HG03139 (cell line): ENCODE results near the gene HS1BP3.

Experiments used
- ATAC-seq: cut with Tn5 transposase; IDR thresholded peaks from one replicate; pipeline ENCODE4 v1.9.1; 2021; ENCODE audit not compliant: unreplicated experiment

Gene HS1BP3

DNA sequence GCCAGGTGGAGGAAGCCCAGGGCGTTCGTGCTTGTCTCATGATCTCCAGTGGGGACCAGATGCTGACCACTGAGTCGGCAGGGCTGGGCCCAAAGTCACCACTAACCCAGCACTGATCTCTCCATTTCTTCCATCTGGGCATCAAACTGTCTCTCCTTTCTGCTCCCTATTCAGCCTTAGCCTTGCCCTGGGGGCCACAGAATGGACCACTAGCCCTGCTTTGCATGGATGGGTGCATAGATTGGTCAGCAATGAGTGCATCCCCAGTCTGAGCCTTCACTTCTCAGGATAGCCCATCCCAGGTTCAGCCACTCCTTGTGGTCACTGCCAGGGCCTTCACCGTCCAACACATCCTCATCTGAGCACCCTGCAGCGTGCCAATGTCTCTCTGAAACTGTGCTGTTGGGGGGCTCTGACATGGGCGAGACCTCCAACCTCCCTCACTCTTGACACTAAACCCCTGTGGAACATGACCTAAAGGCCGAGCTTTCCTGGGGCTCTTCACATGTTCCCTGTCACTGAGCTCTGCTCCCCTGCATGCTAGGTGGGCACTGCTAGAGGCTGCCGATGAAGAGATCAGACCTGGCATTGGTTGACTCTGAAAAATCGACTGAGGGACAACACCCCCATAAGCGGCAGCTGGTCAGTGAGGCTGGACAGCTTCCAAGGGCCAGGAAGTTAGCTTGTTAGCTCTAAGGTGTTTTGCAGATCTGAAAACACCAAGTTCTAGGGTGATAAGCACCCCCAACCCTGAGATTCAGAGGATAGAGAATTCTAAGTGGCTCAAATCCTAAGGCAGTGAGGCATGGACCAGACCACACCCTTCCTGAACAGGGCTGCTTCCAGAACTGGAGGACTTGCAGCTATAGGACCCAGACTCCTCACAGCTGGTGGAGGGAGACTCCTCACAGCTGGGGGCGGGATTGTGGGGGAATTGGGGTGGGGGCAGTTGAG, 61.7 kb downstream of the HS1BP3 start:
- no peak for ATAC-seq

DNA sequence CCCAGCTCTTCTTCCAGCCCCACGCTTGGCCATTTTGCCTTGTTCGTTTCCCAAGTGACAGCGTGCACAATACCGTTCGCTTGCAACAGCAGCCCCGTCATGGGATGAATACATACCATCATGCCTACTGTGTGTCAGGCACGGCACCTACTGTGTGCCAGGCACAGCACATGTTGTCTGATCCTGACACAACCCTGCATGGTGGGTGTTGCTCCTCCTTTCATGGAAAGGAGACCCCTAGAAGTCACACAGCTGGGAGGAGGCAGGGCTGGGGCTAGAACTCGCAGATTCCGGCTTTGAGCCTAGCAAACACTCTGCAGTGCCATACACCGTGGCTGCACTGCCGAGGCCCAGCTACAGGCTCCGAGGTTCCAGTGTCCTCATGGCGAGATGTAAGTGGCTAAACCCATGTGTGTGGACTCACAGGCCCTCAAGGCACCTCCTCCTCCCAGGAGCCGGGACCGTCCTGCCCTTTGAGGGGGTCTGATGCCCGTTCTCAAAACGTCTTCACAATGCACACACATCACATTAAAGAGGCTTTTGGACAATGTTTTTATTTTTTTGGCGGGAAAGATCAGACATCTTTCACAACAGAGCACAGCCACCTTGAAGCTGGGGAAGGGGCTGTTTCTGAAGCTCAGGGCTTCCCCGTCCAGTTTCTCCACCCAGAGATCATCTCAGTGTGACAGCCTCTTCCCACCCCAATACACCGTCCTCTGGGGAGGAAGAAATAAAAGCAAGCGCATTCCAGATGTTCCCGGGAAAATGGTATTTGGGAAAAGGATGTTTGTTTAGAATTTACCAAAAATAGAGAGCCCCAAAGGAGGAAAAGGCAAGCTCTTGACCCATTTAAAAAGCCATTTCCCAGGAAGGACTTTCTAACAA, 64.9 kb downstream of the HS1BP3 start:
- ATAC-seq, result no peak

DNA sequence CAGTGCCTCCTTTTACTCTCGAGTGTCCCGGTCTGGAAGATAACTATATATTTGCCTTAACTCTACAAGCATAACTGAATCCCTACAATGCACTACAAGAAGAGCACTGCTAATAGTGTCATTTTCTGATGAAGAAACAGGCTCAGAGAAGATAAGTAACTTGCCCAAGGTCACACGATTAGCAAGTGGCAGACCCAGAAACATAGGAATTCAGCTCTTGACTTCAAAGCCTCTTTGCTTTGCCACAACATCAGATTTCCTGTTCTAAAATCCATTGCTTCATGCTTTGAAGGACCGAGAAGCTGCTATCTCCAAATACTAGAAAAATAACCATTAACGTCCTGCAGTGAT, 65.6 kb downstream of the HS1BP3 start:
- ATAC-seq, result no peak

DNA sequence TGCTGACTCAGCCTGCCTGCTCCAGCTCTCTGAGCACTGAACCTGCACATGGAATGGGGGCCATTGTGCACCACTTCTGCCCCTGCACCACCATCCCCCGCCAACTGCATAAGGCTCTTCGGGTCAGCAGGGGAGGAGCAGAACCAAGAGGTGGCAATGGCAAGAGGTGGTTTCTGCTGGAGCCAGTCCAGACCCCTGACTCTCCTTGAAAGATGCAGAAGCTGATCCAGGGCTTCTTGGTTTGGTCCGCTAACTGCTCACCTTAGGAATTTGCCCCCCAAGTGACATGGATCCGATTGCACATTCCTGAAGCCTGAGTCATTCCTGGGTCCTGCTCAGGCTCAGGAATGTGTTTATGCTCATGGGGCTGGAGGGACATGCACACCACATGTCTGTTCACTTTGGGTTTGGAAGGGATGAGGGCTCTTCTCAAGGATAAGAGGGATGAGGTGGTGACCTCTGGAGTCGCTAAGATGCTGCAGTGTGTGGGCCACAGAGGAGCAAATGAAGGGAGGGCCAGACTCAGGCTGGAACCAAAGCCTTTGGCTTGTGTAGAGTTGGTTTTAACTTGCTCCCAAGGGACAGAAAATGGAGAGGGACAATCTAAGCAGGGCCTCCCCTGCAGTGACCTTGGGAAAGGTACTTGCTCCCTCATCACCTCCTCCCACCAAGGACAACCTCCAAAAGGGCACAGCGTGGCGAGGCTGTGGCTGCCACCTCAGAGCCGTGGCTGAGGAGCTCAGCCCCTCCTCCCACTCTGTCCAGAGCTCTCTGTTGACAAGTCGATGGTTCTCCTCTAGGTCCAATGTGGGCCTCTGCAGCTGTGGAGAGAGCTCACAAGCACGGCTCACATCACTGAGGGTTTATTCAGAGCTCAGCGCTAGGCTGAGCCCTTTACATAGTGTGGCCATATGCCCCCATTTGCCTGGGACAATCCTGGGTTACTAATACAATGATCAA, 66.2 kb downstream of the HS1BP3 start:
- ATAC-seq, result no peak

DNA sequence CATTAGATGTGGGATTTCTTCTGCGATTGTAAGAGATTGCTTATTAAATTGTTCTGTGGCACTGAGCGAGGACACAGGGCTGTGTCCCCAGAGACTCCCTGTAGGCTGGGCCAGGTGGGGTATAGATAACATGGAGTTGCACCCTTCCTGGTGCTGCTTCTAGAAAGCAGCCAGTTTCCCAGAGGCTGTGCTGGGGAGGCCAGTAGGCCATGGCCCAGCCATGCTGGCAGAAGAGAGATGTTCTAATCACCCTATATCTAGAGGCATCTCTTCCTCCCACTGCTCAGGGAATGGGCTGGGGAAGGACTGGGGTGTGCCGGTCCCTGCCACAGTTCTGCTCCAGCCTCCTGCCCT, 66.9 kb downstream of the HS1BP3 start:
- no peak for ATAC-seq

DNA sequence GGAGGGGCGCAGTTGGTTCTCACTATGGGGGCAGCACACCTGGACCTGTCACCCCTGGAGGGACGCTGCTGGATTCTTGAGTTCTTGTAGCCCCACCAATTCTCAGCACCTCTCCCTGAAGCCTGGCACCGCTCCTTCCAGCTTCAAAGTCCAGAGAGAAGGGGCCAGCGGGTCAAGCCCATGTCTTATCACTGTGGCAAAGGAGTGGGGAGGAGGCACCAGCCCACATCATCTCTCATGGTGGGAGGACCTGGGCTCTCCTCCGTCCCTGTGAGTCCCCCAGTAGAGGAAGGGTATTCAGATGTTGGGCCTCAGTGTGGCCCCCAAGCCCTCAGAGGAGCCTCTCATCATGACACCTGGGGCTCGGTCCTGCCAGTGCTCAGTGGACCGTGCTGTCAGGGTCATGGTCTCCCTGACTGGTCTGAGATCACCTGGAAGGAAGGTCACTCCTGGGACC, 67.4 kb downstream of the HS1BP3 start:
- ATAC-seq, result no peak

DNA sequence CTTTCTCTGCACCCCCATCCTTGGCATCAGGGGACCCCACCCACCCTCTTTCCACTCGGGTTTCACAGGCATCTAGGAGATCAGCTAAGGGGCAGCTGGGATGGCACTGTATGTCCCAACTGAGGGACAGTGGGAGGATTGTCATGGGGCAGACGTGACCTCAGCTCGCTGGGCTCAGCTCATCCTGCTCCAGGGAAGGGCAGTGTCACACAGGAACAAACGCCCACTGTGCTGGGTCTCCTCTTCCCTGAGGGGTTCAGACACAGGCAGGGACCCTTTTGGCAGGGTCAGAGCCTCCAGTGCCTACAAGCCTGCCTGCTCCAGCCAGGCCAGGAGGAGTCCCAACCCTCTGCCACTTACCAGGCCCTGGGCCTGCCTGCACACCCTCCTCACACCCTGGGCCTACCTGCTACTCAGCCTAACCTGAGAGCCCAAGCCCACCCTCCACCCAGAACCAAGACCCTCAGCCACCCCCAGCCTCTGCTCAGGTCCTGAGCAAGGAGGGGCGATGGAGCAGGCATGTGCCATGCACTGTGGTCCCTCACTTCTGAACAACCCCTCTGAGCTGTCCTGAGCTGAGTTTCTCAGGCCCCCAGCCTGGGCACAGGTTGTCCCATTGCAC, 68.2 kb downstream of the HS1BP3 start:
- ATAC-seq, result no peak

DNA sequence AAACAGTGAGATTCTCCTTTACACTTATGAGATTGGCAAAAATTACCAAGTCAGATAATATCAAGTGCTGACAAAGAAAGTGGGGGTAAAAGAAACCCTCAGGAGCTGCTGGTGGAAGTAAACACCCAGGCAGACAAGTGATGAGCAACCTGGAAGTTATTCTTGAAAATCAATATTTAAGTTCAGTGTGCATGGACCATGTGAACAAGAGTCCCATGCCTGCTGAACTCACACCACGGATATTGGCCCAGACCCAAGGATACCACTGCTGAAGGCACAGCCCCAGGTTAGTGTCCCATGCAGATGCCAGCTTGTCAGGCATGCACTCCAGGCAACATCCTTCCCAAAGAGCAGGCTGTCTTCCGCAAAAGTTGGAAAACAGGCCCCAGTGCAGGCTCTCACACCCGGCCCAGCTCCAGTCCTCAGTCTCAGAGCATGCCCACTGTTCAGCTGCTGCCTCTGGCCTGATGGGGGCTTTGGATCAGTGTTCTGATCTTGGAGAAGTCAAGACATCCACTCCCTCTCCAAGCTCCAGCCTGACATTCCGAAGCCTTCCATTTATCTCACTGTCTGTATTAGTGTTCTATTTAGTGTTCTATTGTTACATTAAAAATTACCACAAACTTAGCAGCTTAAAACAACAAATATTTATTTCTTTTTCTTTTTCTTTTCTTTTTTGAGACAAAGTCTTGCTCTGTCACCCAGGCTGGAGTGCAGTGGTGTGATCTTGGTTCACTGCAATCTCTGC, 70.0 kb downstream of the HS1BP3 start:
- no peak for ATAC-seq

DNA sequence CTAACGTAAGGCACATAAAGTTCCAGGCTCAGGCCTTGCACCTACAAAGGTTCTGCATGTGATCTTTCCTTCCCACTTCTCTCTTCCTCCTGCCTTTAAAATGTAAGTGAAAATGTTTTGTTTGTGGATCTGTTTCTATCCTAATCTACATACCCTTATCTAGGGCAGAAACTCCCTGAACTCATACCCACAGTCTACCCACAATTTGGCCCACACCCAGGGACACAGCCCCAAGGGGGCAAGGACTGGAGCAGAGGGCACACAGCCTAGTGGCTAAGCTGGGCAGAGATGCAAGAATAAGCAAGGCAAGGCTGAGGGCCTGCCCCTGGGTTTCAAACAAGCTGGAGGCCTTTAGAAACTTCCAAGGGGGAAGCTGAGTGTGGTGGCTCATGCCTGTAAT, 71.0 kb downstream of the HS1BP3 start:
- no peak for ATAC-seq

DNA sequence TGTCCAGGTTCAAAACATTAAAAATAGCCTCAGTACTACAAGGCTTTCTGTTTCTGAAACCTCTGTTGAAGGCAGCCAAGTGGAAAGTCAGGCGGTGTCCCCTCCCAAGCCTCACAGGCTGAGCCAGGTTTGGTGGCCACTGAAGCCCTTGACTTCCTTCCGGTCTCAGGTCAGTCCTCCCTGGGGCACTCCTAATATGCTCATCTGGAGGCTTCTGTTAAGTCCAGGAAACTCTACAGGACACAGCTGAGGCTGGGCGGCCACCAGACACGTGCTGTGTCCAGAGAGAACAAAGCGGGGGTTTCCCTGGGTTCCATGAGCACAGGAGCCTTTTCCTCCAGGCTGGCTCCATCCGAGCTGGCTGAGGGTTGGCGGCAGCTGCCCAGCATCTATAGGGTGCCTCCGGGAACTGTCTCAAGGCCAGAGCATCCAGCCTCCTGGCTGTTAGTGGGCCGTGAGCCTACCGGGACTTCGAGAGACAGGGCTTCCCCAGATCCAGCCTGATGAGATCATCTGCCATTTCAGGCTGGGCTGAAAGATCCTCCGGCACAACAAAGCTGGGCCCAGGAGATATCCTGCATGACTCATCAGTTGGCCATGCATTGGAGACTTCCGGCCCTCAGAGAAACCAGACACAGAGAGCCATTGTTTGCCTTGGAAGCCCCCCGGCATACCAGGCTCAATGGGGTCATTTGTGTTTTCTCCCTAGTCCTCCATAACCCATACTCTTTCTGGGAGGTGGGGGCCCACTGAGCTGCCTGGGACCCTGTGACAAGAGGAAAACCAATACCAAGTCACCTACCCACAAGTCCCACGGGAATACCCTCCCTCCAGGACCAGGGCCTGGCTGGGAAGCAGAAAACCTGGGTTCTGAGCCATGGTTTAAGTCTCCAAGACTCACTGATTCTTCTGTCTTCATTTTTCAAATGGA, 71.7 kb downstream of the HS1BP3 start:
- peak; percentile 64 for ATAC-seq

DNA sequence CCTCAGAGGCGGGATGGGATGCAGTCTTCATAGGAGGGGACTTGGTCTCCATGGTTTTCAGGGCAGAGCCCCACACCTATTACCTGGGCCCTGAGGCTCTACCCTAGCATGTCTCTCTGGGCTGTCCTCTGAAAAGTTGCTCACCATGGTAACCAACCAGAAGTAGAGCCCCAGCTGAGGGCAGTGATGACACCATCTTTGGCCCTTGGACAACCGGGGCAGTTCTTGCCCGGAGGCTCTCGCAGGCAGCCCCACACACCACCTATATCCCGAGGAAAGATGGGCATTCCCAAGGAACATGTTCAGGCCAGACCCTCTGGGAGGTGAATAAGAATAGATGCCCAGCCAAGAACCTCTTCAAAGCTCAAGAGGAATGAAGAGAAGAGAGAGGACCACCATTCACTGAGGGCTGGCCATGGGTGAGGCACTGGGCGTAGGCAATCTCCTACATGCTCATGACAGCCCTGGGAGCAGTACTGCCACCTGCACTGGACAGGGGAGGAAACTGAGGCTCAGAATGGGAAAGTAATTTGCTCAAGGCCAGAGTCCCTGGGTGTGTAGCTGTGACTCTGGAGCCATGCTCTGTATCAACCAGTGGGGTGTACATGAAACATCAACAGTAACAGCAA, 72.5 kb downstream of the HS1BP3 start:
- no peak for ATAC-seq

DNA sequence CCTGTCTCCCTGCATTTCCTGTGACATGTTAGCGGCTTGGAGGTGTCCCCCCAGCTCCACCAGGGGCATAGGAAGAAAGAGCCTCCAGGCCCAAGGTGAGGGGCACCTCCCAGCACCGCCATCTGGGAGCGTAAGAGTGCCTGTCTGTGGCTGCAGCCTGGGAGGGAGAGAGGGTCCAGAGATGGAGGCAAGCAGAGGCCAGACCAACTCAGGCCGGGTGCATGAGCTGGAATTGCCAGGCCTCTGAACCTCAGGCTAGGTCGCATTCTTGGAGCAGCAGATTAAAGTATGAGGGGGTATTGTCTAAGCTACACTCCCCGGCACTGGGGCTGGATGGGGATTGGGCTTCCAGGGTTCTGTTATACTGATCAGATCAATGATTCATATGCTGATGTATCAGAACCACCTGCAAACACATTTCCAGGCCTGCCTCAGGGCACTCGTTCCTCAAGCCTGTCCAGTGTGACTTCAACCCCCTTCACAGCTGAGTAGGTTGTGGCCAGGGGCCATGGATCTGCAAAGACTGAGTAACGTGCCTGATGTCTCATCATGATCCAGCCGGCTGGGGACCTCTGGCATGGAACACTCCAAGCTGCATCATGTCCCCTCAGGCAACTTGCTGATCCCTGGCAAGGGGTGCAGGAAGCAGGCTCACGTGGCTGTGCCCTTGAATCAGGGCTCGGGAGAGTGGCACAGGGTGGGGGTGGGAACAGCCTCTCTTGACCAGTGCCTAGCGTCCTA, 73.2 kb downstream of the HS1BP3 start:
- ATAC-seq, result no peak

DNA sequence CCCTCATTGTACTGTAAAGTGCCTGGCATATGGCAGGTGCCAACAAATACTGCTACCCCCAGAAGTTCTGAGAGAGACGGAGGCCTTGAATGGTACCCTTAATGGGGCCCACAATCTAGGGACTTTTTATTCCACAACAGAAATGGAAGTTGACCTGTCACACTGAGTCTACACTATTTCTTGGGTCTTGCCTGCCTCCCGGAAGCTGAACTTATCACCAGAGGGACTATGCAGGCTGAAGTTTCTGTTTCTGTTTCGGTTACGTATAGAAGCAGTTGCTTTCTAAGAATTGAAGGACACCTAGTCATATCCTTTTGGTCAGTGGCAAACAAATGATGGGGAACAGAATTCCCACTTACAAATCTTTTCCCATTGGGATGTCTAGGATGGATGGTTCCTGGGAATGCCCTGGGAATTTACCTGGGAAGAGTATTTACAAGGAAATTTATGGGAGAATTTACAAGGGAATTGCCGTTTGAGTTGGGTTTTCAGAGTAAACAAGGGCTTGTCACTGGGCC, 74.2 kb downstream of the HS1BP3 start:
- ATAC-seq, result peak; percentile 76

DNA sequence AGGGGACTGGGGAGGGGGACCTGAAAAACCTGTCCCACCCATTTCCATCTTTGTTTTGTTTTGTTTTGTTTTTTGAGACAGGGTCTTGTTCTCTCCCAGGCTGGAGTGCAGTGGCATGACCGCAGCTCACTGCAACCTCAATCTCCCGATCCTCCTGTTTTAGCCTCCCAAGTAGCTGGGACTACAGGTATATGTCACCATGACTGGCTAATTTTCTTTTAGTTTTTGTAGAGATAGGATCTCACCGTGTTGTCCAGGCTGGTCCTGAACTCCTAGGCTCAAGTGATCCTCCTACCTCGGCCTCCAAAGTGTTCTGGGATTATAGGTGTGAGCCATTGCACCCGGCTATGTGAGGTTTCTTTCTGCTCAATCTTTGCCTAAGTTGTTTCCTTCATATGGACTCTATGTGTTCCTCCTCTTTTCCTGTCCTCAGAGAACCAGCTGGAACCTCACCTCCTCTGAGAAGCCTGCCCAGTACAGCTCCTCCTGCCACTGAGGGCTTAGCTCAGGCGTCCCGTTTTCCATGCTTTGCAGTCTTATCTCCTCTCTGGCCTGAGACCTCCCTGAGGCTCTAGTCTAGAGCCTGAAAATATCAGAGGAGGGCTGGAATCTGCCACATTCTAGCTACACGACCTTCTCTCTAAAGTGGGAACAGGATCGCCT, 74.8 kb downstream of the HS1BP3 start:
- ATAC-seq, result no peak

DNA sequence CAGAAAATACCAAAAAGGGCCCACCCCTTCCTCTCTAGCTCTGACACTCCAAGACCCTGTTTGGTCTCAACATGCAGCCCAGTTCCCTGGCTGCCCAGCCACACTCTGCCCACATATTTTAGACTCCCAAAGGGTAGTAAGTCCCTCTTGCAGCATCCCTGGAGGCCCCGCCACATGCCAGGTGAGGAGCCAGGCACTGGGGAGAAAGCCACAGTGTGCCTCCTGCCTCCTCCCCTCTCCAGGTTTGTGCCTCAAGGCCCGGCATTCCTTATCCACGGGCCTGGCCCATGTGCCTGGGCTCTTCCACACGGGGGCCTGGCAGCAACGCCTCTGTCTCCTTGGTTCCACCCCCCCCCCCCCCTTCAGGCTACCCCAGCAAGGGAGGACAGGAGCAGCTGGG, 75.5 kb downstream of the HS1BP3 start:
- no peak for ATAC-seq

DNA sequence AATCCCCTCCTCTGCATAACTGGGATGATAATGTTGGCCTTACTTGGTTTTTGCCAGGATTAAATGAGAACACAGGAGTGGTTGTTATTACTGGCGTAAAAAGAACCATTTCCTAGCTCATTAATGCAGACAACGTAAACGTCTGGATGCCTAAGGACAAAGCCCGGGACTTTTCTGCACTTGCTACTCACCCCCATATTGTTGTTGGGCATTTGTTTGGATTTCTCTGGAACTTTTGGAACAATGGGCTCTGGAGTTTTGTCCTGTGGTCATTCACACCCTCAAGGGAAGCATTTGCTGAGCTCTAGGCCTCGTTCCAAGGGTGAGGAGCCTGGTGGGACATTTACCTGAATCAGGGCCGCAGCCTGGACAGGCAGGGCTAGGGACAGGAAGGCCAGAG, 76.0 kb downstream of the HS1BP3 start:
- no peak for ATAC-seq

DNA sequence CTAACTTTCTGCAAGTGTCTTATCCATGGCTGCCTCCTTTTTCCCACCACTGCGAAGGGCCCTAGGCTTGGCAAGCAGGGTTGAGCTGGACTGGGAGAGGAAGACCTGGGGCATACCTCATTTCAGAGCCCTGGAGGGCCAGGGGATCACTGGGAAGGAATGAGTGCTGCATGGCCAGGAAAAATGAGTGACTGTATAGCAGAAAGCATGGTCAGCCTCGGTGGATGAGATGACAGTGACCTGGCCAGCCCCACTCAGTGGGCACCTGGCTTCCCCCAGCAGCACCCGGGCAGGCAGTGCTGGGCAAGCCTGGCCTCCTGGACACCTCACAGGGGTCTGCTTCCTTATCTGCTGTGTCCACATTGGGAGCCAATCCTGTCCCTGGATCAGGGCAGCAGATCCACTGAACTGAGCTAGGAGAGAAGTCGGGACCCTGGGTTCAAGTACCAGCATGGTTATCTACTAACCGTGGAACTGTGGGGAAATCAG, 76.4 kb downstream of the HS1BP3 start:
- ATAC-seq, result no peak
